Measurements from ENCODE around the gene COQ10A.

- TF ChIP-seq CTCF (IDR thresholded peaks at IDR 0.05): no peak
- TF ChIP-seq POLR2A (IDR thresholded peaks at IDR 0.05): no peak
Measured at GRCh38 chr12:56298828-56299227, 32.1 kb downstream of the COQ10A start.

Data from testis (tissue), 2 donors.